Measurements from ENCODE around the gene ZNF837.

DNA sequence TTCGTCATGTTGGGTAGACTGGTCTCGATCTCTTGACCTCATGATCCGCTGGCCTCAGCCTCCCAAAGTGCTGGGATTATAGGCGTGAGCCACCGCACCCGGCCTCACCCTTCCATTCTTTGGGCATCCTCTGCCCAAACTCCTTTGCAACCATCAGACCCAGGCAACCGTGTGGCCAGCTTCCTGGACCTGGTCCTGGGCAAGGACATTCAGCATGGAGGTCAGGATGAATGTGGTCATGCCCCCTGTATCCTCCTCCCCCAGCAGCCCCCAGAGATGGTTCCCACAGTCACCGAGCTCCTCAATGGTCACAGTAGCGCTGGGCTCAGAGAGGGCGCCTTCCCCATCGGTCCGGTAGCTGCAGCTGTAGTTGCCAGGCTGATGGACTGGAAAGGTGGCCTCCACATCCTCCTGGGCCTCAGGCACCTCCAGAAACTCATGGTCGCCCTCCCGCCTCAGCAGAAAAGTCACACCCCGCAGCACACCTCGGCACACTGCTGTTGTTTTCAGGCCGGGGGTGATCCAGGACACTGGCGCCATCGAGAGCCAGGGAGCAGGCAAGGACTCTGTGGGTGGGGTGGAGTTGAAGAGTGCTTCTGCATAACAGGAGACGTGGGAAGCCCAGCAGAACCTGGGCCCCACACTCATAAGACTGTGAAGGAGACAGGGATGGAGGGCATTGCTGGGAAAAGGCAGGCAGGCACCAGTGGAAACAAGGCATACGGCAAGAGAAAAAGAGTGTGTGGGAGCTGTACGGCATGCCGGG, 28.7 kb downstream of the ZNF837 start:
- TF ChIP-seq, protein P1, sequence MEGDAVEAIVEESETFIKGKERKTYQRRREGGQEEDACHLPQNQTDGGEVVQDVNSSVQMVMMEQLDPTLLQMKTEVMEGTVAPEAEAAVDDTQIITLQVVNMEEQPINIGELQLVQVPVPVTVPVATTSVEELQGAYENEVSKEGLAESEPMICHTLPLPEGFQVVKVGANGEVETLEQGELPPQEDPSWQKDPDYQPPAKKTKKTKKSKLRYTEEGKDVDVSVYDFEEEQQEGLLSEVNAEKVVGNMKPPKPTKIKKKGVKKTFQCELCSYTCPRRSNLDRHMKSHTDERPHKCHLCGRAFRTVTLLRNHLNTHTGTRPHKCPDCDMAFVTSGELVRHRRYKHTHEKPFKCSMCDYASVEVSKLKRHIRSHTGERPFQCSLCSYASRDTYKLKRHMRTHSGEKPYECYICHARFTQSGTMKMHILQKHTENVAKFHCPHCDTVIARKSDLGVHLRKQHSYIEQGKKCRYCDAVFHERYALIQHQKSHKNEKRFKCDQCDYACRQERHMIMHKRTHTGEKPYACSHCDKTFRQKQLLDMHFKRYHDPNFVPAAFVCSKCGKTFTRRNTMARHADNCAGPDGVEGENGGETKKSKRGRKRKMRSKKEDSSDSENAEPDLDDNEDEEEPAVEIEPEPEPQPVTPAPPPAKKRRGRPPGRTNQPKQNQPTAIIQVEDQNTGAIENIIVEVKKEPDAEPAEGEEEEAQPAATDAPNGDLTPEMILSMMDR (IDR thresholded peaks at IDR 0.05), result no peak
- no peak for TF ChIP-seq POLR2AphosphoS5 (IDR thresholded peaks at IDR 0.05; ENCODE audit: insufficient read depth in 1 of 2, low read depth in 1 of 2)
